ENCODE measurements around the gene NXPH3. TPM values are rescaled to one million over a fixed set of nuclear protein-coding genes. Genes with fewer than 3 reads are reported as not detected.

Gene NXPH3
- polyA plus RNA-seq, 1 of the 3 experiments (the other 2 are of a cell fraction): 0.30 TPM

DNA sequence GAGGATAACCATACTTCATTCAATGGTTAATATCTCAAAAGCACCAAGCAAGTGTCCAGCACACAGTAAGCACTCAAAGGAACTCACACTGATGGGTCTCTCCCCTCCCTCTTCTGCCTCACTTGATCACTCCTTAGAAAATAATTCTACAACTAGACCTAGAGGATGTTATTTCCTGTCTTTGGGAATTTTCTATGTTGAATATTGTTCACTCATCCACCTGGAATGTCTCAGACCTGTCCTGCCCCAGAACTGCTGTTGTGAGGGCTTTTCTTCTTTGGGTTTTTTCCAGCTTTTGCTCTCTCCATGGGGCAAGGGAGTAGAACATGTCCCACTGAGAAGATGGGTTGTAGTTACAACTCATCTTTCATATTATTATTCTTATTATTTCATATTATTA lies 25.3 kb downstream of the NXPH3 start:
- Histone ChIP-seq H3K4me2 (no peak overlapping the region), H3K79me2 (ENCODE audit: insufficient read depth) (no peaks in the 10 kb centered on the region), H3K27ac (ENCODE audit: low read depth in 2 of 2, low read length in 1 of 2) (no peak overlapping the region), H4K20me1 (ENCODE audit: insufficient read depth) (no peaks in the 10 kb centered on the region), H3K9me2 (no peaks in the 10 kb centered on the region), H3K9ac (no peak overlapping the region), H3K36me3 (replicated peaks in 1 of 2; ENCODE audit: control insufficient read depth in 1 of 2, insufficient read depth in 2 of 2, low read length in 1 of 2) (peaks cover 74 to 92% of the 10 kb centered on the region in 2 experiments), H3K9me3 (no peaks in the 10 kb centered on the region), H3K4me3 (ENCODE audit: low read depth in 2 of 2, low read length in 1 of 2) (no peak overlapping the region), H2AFZ (ENCODE audit: low read depth) (no peak overlapping the region), H3K4me1 (ENCODE audit: control insufficient read depth in 1 of 2, insufficient read depth in 2 of 2, low read depth in 1 of 2, low read length in 1 of 2) (no peaks in the 10 kb centered on the region; a peak in 1 of 4 replicates), H3K27me3 (ENCODE audit: insufficient read depth) (no peaks in the 10 kb centered on the region), H3F3A (replicated peaks; ENCODE audit: insufficient read depth) (no peaks in the 10 kb centered on the region)
- POLR2A ChIA-PET: no interaction called here
- TF ChIP-seq, protein P1, sequence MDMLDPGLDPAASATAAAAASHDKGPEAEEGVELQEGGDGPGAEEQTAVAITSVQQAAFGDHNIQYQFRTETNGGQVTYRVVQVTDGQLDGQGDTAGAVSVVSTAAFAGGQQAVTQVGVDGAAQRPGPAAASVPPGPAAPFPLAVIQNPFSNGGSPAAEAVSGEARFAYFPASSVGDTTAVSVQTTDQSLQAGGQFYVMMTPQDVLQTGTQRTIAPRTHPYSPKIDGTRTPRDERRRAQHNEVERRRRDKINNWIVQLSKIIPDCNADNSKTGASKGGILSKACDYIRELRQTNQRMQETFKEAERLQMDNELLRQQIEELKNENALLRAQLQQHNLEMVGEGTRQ (IDR thresholded peaks at IDR 0.05; ENCODE audit: borderline replicate concordance, low read depth, low read length): no peak
- TF ChIP-seq, protein P2, sequence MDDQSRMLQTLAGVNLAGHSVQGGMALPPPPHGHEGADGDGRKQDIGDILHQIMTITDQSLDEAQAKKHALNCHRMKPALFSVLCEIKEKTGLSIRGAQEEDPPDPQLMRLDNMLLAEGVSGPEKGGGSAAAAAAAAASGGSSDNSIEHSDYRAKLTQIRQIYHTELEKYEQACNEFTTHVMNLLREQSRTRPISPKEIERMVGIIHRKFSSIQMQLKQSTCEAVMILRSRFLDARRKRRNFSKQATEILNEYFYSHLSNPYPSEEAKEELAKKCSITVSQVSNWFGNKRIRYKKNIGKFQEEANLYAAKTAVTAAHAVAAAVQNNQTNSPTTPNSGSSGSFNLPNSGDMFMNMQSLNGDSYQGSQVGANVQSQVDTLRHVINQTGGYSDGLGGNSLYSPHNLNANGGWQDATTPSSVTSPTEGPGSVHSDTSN (IDR thresholded peaks at IDR 0.05): no peak
- TF ChIP-seq MEF2A (IDR thresholded peaks at IDR 0.05; ENCODE audit: borderline replicate concordance, low read depth): no peak
- TF ChIP-seq NRF1 (IDR thresholded peaks at IDR 0.05; ENCODE audit: low read depth, low read length): no peak
- TF ChIP-seq FOXJ3 (CRISPR knock-in tag; IDR thresholded peaks at IDR 0.05): no peak
- TF ChIP-seq TAF1 (IDR thresholded peaks at IDR 0.05; ENCODE audit: borderline replicate concordance, low read depth, low read length): no peak
- TF ChIP-seq TEAD4 (IDR thresholded peaks at IDR 0.05; ENCODE audit: borderline replicate concordance, insufficient read depth): no peak
- TF ChIP-seq EZH2phosphoT487 (IDR thresholded peaks at IDR 0.05; ENCODE audit: borderline replicate concordance, low read depth): no peak
- TF ChIP-seq FOXM1 (IDR thresholded peaks at IDR 0.05; ENCODE audit: low read depth): no peak
- no peak for TF ChIP-seq JUND (IDR thresholded peaks at IDR 0.05)
- TF ChIP-seq, protein P3, sequence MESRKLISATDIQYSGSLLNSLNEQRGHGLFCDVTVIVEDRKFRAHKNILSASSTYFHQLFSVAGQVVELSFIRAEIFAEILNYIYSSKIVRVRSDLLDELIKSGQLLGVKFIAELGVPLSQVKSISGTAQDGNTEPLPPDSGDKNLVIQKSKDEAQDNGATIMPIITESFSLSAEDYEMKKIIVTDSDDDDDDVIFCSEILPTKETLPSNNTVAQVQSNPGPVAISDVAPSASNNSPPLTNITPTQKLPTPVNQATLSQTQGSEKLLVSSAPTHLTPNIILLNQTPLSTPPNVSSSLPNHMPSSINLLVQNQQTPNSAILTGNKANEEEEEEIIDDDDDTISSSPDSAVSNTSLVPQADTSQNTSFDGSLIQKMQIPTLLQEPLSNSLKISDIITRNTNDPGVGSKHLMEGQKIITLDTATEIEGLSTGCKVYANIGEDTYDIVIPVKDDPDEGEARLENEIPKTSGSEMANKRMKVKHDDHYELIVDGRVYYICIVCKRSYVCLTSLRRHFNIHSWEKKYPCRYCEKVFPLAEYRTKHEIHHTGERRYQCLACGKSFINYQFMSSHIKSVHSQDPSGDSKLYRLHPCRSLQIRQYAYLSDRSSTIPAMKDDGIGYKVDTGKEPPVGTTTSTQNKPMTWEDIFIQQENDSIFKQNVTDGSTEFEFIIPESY (IDR thresholded peaks at IDR 0.05; ENCODE audit: borderline replicate concordance, low read depth): no peak
- TF ChIP-seq EP300 (IDR thresholded peaks at IDR 0.05; ENCODE audit: borderline replicate concordance in 1 of 2, low read depth in 1 of 2, low read length in 1 of 2): no peak
- TF ChIP-seq ELF1 (IDR thresholded peaks at IDR 0.05): no peak
- no peak for DNase-seq
- CTCF ChIA-PET: interaction anchor here (1.0 to 2.6 kb wide), 6 partner anchors 21 to 44 kb away, joined by 3 to 16 read pairs (median 4); partner anchors contain the start of gene NXPH3

DNA sequence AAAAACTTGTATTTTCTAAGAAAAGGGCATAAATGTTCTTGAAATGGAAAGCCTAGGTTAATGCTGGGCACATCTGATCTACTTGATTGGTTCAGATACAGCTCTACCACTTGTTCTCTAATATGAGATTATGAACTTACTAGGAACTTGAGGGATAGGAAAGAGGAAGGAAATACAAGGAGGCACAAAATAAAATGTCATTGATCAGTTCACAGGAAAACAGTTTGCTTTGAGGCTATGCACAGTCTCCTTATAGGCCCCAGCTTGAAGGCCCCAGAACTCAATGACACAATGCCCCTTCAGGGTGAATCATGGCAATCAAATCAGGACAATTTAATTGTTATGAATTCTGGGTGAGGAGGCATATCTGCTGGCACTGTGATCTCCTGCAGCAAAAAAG lies 27.1 kb downstream of the NXPH3 start:
- CTCF ChIA-PET: interaction anchor here (0.7 to 2.6 kb wide), 7 partner anchors 9 to 46 kb away, joined by 3 to 16 read pairs (median 5); partner anchors contain the start of gene NXPH3
- H3K27ac ChIP-seq (ENCODE audit: low read depth in 2 of 2, low read length in 1 of 2): no peak overlapping the region
- no peaks in the 10 kb centered on the region for H3K4me1 ChIP-seq (ENCODE audit: control insufficient read depth in 1 of 2, insufficient read depth in 2 of 2, low read depth in 1 of 2, low read length in 1 of 2)
- no peak overlapping the region for H3K4me3 ChIP-seq (ENCODE audit: low read depth in 2 of 2, low read length in 1 of 2)
- H4K20me1 ChIP-seq (ENCODE audit: insufficient read depth): no peaks in the 10 kb centered on the region
- no peak overlapping the region for H2AFZ ChIP-seq (ENCODE audit: low read depth)
- H3K9me2 ChIP-seq: no peaks in the 10 kb centered on the region
- TF ChIP-seq, protein P2 (IDR thresholded peaks at IDR 0.05): no peak
- TF ChIP-seq CHD2 (IDR thresholded peaks at IDR 0.05; ENCODE audit: low read length, partially characterized antibody): no peak
- TF ChIP-seq NFIC (IDR thresholded peaks at IDR 0.05; ENCODE audit: borderline replicate concordance): no peak
- no peak for TF ChIP-seq NRF1 (IDR thresholded peaks at IDR 0.05; ENCODE audit: low read depth, low read length)
- TF ChIP-seq, protein P1 (IDR thresholded peaks at IDR 0.05; ENCODE audit: borderline replicate concordance, low read depth, low read length): no peak
- no peak for TF ChIP-seq MEF2A (IDR thresholded peaks at IDR 0.05; ENCODE audit: borderline replicate concordance, low read depth)
- H3K9me3 ChIP-seq: no peaks in the 10 kb centered on the region
- H3K4me2 ChIP-seq: no peak overlapping the region
- H3K36me3 ChIP-seq (replicated peaks in 1 of 2; ENCODE audit: control insufficient read depth in 1 of 2, insufficient read depth in 2 of 2, low read length in 1 of 2): peaks cover 77 to 84% of the 10 kb centered on the region in 2 experiments
- H3K27me3 ChIP-seq (ENCODE audit: insufficient read depth): no peaks in the 10 kb centered on the region
- no peak for DNase-seq
- no peak overlapping the region for H3K9ac ChIP-seq
- POLR2A ChIA-PET: no interaction called here
- peaks cover 4% of the 10 kb centered on the region for H3F3A ChIP-seq (replicated peaks; ENCODE audit: insufficient read depth)
- no peaks in the 10 kb centered on the region for H3K79me2 ChIP-seq (ENCODE audit: insufficient read depth)

Measured in SK-N-SH (cell line).